CD4-positive, alpha-beta T cell treated with Interleukin-6 at 100 ng/mL for 8 hours (primary cell): Measurements from ENCODE around the gene PYGM.

Experiments
- DNase-seq: peaks from one replicate; pipeline ENCODE4 v3.0.0-alpha.2; 2020; ENCODE audit warnings: mixed read lengths, low spot score

Gene PYGM

DNA sequence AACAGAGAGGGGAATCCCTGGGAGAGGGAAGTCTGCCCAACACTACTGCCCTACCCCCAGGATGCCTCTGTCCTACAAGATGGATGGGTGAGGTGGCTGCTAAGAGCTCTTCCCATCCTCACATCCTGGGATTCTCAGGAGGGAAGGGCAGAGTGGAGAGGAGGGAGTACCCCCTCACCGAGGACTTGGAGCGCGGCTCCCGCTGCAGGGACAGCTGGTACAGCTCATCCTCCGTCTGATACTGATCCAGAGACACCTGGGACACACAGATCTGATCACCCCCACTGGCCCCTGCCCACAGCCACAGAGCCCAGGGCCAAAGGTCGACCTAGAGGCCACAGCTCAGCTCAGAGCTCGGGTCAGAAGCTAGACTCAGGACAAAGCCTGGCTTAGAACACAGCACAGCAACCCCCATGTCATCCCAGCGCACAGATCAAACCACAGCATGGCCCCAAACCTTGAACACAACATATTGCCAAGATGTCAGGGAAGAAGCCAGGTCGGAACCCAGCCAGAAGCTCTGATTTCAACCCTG is 24.0 kb downstream of the PYGM start:
- DNase-seq = no peak

GRCh38 chr11:64734811-64735724 is 24.7 kb downstream of the PYGM start:
- DNase-seq = no peak

DNA sequence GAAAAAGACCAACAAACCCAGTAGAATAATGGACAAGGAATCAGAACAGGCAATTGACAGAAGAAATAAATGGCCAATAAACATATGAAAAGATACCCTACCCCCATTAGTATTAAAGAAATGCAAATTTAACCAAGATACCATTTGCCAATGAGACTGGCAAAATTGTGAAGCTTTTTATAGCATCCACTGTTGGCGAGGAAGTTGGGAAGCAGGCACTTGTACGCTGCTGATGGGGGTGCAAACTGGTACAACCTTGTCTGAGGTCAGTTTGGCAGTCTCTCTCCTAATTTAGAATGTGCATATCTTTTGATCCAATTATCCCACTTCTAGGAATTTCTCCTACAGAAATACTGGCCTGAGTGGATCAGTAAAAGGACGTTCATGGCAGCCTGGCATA is 28.2 kb downstream of the PYGM start:
- DNase-seq = no peak

DNA sequence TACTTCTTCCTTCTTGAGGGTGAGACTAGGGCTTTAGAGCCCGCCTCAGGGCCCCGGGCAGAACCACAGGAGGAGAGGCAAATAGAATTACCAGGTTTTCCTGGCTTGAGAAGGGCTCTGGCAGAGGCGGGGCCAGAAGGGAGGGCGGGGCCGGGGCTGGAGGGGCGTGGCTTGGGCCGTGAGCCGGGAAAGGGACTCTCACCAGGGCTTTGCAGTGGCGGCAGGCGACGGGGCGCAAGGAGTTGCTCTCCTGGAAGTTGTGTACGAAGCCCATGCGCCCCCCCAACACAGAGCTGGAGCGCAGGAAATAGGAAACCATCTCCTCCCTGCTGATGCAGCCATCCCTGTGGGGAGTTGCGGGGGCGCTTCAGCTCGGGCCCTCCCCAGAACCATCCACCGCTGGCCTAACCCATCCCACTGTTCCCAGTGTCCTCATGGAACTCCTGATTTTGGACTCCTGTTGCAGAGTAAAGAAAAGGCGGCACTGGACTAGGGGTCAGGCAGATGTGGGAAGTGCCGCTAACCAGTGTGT is 29.9 kb downstream of the PYGM start:
- DNase-seq = no peak

DNA sequence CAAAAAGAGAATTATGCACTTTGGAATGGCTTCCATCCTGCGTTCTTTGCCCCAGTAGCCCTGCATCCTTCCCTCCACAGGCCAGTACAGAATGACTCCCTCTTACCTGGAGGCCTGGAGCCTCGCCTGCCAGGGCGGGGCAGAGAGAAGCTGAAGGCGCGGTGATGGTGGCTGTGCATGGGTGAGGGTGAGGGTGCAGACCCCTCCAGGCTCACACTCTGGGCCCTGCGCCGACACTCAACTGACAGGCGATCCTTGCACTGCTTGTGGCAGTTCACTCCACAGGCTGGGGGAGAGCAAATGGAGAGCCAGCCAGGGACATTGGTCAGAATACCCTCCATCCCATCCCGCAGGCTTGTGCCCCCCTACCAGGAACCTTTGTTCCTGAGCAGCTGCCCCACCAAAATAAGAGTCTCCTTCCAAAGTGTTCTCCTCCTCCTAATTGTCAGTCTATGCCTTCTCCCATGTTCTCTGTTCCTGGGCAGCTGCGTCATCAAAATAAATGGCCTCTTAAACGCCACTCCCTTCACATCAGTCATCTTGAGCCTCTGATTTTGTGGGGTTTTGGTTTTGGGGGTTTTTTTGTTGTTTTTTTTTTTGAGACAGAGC is 30.9 kb downstream of the PYGM start:
- DNase-seq = no peak

GRCh38 chr11:64726867-64727530 is 32.8 kb downstream of the PYGM start:
- no peak for DNase-seq

- DNase-seq = no peak
Observed at GRCh38 chr11:64726211-64726641, 33.5 kb downstream of the PYGM start.

GRCh38 chr11:64724863-64725532 is 34.8 kb downstream of the PYGM start:
- DNase-seq = no peak

DNA sequence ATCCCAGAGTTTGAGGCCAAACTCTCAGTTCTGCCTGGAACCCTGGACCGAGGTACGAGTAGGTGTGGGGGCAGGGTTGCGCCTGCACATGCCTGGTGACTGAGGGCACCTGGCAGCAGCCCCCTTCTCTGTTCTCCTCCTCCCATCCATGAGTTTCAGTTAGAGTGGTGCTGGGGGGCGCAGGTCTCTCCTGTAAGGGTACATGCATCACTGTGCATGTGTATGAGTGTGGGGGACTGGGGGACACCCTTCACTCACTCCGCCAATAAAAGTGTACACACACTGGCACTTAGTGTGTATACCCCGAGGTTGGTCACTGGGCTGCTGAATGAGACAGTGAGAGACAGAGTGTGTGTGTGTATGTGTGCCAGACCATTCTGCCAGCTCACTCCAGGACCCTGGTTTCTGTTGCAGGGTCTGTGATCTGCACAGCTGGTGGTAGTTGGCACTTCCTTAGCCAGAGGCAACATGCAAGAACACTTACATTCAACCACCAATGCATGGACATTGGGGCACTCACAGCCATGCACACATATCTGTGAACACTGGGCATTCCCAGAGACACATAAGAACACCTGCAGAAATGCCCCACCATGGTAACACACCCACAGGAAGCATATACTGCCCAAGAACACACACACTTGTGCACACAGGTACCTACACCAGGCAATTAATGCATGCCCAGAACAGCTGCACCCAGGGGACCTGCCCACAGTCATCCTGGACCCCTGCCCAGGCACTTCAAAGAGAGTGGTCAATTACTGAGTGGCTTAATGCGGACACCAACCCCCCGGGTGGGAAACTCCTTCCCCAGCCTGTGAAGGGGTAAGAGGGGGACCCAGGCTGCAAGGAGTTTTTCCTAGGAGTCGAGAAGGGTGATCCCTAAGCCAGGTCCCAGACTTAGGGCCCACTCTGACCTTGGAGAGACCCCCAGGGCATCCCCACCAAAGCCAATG is 35.6 kb downstream of the PYGM start:
- DNase-seq = no peak

- DNase-seq = peak; percentile 83
Observed at GRCh38 chr11:64723117-64723906, 36.5 kb downstream of the PYGM start, which contains the start of gene NRXN2. Gene NRXN2 (minus strand): TSS chr11:64723197. CDS start chr11:64713699, 9,498 bp downstream.

DNA sequence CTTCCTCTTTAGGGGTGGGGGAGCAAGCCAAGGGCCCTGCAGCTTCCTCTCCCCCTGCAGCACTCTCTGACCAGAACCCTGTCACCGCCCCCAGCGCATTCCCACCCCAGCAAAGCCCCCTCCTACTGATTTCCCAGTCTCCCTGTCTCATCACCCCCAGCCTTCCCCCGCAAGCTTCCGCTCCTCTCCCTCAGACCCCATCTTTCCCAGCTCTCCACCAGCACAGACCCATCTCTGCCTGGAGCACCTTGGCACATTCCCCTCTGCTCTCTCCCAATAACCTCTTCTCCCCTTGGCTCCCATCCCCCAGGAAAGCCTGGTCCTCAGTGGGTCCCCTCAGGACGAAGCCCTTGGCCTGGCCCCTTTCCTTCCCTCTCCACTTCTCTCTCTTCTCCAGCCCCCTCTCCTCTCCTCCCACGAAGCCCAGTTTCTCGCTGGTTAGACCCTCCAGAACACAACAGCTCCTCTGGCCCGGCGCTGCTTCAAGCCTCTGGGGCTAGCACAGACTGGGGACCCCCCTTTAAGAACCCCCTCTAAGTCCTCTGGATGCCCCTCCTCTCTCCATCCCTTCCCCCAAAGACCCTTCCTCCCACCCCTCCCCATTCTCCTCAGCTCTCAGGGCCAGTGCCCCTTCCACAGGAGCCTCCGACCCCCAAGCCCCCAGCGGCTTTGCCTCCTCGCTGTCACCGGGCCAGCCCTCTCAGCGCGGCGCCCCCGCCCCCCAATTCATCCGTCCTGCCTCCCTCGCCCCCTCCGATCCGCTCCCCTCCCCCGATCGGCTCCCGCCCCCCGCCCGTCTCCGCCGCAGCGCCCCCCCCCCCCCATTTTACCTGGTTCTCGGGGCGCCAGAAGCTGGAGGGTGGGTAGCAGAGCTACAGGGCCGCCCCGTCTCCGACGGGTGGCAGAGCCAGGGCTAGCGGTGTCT is 37.4 kb downstream of the PYGM start:
- DNase-seq = no peak

DNA sequence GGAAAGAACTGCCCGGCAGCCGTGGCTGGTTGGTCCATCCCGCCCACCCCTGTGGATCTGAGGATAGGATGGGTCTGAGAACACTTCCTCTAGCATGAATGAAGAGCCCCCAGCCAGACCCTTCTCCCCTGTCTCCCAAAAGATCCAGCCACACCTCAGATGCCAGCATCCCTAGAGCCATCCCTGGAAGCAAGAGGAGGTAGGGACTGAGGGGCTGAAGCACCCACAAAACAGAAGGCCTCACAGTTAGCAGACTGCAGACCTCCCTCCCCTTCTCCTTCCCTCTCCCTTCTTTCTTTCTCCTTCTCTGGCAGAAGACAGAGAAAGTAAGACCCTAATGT is 38.4 kb downstream of the PYGM start:
- DNase-seq = no peak

- no peak for DNase-seq
Observed at GRCh38 chr11:64720640-64721358, 39.0 kb downstream of the PYGM start.

GRCh38 chr11:64720167-64720566 is 39.6 kb downstream of the PYGM start:
- no peak for DNase-seq

- DNase-seq = no peak
Observed at GRCh38 chr11:64719406-64719805, 40.4 kb downstream of the PYGM start.

DNA sequence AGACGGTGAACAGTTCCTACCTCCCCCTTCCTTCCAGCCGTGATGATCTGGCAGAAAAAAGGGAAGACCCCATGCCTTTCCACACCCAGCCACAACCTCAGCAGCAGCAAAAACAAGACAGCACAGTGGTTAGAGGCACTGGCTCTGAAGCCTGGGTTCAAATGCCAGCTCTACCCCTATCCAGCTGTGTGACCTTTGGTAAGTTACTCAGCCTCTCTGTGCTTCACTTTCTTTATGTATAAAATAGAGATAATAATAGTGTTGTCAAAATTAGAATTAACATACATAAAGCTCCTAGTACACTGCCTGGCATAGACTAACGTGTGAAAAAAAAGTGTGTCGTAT is 41.0 kb downstream of the PYGM start:
- DNase-seq = no peak

- no peak for DNase-seq
Observed at GRCh38 chr11:64718084-64718779, 41.5 kb downstream of the PYGM start.

DNA sequence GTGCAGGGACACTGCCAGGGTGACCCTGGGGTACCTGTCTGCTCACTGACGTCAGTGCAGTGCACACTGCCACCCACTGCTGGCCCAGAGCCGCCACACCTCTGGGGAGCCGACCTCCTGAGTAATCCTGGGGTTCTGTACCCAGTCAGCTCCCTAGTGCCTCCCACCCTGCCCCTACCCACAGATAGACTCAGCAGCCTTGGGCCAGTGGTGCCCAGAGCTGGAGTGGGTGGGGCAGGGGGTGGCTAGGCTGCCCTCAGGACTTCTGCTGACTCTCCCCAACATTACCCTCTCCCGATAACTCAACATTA is 42.6 kb downstream of the PYGM start:
- DNase-seq = no peak
